Vagina (tissue), 2 donors: ENCODE data around the gene ALK.
"Not testable (repeated sequence)": the region's sequence is repeated elsewhere in the genome, so short reads cannot be mapped to it uniquely, and the experiment has no call there.

Experiments used
- POLR2A ChIP-seq, 2 donors: fragments of 450-650 bp; IDR thresholded peaks; one replicate each; pipeline ENCODE4 v1.6.1; 2017; ENCODE audit warnings: antibody characterized with exemption in 2 of 2, mild to moderate bottlenecking in 2 of 2, moderate library complexity in 2 of 2
- POLR2AphosphoS5 ChIP-seq, 2 donors: sonication (generic); formaldehyde crosslinking; IDR thresholded peaks; one replicate each; pipeline ENCODE4 v1.9.0; 2017; ENCODE audit warnings: antibody characterized with exemption in 2 of 2, mild to moderate bottlenecking in 2 of 2, low read depth in 1 of 2; ENCODE audit not compliant: insufficient read depth in 1 of 2
- TF ChIP-seq, protein P1 (sequence below), 3 experiments: fragments of 450-650 bp in 2 of 3; fragments of 200-600 bp in 1 of 3; sonication (generic) in 1 of 3; IDR thresholded peaks; one replicate each; pipeline ENCODE4 v1.5.1; 2017 to 2019; ENCODE audit warnings: antibody characterized with exemption in 3 of 3, mild to moderate bottlenecking in 2 of 3, moderate library complexity in 2 of 3

DNA sequence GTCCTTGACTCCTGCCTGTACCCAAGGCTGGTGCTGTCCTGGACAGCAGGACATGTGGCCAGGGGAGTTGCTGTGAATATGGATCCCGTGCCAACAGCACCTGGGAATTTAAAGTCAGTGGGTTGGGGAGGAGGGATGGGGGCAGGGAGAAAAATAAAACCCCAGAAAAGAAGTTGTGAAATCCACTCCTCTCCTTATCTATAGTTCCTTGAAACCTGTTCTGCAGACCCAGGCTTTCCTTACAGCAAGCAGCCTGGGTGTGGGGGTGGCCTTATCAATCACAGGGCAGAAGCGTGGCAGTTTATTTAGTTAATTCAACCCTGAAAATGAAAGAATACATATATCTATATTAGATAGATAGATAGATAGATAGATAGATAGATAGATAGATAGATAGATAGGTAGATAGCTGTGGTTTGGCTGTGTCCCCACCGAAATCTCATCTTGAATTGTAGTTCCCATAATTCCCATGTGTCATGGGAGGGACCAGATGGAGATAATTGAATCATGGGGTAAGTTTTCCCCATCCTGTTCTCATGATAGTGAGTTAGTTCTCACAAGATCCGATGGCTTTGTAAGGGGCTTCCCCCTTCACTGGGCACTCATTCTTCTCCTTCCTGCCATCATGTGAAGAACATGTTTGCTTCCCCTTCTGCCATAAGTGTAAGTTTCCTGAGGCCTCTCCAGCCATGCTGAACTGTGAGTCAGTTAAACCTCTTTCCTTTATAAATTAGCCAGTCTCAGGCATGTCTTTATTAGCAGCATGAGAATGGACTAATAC is 667.7 kb downstream of the ALK start:
- TF ChIP-seq, protein P1, sequence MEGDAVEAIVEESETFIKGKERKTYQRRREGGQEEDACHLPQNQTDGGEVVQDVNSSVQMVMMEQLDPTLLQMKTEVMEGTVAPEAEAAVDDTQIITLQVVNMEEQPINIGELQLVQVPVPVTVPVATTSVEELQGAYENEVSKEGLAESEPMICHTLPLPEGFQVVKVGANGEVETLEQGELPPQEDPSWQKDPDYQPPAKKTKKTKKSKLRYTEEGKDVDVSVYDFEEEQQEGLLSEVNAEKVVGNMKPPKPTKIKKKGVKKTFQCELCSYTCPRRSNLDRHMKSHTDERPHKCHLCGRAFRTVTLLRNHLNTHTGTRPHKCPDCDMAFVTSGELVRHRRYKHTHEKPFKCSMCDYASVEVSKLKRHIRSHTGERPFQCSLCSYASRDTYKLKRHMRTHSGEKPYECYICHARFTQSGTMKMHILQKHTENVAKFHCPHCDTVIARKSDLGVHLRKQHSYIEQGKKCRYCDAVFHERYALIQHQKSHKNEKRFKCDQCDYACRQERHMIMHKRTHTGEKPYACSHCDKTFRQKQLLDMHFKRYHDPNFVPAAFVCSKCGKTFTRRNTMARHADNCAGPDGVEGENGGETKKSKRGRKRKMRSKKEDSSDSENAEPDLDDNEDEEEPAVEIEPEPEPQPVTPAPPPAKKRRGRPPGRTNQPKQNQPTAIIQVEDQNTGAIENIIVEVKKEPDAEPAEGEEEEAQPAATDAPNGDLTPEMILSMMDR (IDR thresholded peaks at IDR 0.05): not testable (repeated sequence)
- not testable (repeated sequence) for TF ChIP-seq POLR2AphosphoS5 (IDR thresholded peaks at IDR 0.05; ENCODE audit: insufficient read depth in 1 of 2, low read depth in 1 of 2); POLR2A (IDR thresholded peaks at IDR 0.05)
